Measurements from ENCODE around the gene GPSM1.

Gene GPSM1

DNA sequence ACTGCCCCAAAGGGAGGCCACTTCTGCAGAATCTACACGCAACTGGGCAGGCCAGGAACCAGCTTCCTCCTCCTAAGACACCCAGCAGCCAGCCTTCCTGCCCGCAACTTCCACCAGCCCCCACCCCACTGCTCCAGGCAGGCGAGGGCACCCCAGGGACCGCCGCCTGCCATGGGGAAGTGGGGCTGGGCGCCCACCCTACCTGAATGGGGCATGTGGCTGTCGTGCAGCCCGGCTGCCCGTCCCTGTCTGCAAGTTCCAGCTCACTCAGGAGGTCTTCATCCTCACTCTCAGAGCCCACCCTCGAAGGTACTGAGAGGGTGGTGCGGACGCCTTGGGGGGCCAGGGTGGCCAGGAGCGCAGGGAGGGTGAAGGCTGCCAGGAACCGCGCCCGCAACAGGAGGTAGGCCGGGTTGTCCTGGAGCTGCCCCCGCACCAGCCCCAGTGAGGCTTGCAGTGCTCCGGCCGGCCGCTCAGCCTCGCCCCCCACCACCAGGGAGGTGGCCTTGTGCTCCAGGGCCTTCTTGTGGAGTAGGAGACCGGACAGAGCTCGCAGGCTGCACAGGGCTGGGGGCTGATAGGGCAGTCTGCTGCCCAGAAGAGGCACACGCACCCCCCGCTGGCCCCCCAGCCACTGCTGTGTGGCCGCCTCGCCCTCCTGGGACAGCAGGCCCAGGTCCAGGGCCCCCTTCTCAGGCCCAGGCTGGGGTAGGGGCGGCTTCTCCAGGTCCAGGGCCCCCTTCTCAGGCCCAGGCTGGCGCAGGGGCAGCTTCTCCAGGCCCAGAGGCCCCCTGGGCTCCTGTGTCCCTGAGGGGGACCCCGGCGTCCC is 50.2 kb downstream of the GPSM1 start:
- Mint-ChIP-seq H3K4me3 (no peak overlapping the region), H3K9me3 (no peaks in the 10 kb centered on the region), H3K4me1 (ENCODE audit: low read depth) (no peaks in the 10 kb centered on the region), H3K27ac (no peak overlapping the region), H3K27me3 (no peaks in the 10 kb centered on the region), H3K36me3 (ENCODE audit: low read depth) (peaks cover 65% of the 10 kb centered on the region)
- DNase-seq, result peak; percentile 32

DNA sequence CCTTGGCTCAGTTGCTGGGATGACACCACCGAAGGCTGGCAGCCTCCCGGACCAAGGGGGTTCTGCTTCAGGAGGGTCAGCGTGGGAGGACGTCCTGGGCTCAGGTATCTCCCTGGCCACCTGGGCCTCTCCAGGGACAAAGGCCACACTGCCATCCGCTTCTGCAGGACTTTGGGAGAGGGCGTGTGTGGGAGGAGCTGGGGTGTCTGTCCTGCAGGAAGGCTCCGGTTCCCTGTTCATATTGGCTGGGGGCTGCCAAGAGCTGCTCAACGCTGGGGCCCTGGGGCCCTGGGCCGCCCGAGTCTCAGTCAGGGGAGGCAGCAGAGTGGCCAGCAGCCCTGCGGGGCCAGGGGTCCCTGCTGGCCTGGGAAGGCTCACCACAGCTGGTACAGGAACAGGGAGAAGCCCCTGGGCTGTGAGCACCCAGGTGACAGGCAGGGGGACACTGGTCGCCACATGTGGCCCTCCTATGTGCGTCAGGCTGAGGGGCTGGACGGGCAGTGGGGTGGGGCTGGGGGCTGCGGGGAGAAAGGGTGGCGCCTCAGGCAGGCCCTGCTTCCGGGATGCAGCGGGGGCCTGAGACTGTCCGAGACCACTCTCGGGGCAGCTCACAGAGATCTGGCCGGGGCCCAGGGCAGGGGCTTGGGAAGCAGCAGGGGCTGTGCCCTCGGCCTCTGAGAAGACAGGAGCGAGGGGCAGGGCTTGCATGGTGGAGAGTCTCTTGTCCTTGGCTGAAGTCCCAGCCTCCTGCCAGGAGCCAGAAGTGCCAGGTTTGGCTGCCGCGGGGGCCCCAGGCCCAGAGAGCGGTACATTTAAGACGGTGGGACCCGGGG is 51.0 kb downstream of the GPSM1 start:
- peaks cover 70% of the 10 kb centered on the region for H3K36me3 Mint-ChIP-seq (ENCODE audit: low read depth)
- H3K9me3 Mint-ChIP-seq, result no peaks in the 10 kb centered on the region
- H3K27ac Mint-ChIP-seq, result no peak overlapping the region
- H3K4me3 Mint-ChIP-seq, result no peak overlapping the region
- H3K27me3 Mint-ChIP-seq, result no peaks in the 10 kb centered on the region
- no peaks in the 10 kb centered on the region for H3K4me1 Mint-ChIP-seq (ENCODE audit: low read depth)
- DNase-seq, result no peak

DNA sequence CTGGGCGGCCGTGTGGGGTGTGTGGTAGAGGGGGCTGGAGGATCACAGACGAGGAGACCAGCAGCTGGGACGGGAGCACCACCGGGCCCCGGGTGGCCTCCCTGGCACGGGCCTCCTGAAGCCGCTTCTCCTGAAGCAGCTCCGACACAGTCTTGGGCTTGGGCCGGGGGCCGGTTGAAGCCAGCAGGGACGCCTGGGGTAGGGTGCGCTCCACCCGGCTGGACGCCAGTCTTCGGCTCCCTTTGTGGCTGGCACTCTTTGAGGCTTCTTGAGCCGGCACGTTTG is 51.6 kb downstream of the GPSM1 start:
- H3K27ac Mint-ChIP-seq, result no peak overlapping the region
- no peak for DNase-seq
- H3K36me3 Mint-ChIP-seq (ENCODE audit: low read depth), result peaks cover 76% of the 10 kb centered on the region
- H3K4me1 Mint-ChIP-seq (ENCODE audit: low read depth), result no peaks in the 10 kb centered on the region
- no peak overlapping the region for H3K4me3 Mint-ChIP-seq
- no peaks in the 10 kb centered on the region for H3K9me3 Mint-ChIP-seq
- no peaks in the 10 kb centered on the region for H3K27me3 Mint-ChIP-seq

DNA sequence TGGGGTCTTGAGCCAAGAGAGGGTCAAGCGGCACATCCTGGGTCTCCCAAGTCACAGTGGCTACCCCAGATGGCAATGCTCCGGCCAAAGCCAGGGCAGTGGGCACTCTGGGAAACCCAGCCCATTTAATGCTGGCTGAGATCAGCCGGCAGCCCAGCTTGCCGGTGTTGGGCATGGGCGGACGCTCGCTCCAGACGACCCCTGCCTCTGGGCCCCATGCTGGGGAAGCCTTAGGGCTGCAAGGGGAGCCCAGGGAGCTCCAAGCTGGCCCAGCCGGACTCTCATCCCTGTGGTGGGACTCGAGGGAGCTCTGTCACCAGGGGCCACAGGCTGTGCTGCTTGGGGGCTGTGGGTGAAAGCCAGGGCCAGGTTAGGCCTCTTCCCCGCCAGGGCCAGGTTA is 52.1 kb downstream of the GPSM1 start:
- peaks cover 79% of the 10 kb centered on the region for H3K36me3 Mint-ChIP-seq (ENCODE audit: low read depth)
- no peak overlapping the region for H3K27ac Mint-ChIP-seq
- no peaks in the 10 kb centered on the region for H3K27me3 Mint-ChIP-seq
- H3K9me3 Mint-ChIP-seq, result no peaks in the 10 kb centered on the region
- DNase-seq, result no peak
- no peak overlapping the region for H3K4me3 Mint-ChIP-seq
- peaks cover 3% of the 10 kb centered on the region for H3K4me1 Mint-ChIP-seq (ENCODE audit: low read depth)

DNA sequence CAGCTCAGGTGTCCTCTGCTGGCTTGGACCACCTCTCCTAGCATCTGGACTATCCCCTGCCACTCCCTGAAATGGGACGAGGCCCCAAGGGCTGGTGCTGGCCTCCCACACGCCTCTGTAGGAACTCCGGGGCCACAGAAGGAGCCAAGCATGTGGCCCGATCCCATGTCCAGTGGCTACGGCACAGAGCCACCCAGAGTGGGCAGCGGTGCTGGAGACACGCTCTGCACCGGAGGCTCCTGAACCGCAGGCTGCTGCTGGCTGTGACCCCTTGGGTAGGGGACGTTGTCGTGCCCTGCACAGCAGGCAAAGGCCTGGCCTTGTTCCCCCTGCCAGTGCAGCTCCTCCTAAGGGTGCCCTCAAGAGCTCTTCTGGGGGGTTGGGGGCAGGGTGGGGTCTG is 52.6 kb downstream of the GPSM1 start:
- no peak overlapping the region for H3K27ac Mint-ChIP-seq
- H3K4me3 Mint-ChIP-seq, result no peak overlapping the region
- H3K27me3 Mint-ChIP-seq, result no peaks in the 10 kb centered on the region
- no peak for DNase-seq
- H3K4me1 Mint-ChIP-seq (ENCODE audit: low read depth), result peaks cover 8% of the 10 kb centered on the region
- H3K9me3 Mint-ChIP-seq, result no peaks in the 10 kb centered on the region
- peaks cover 79% of the 10 kb centered on the region for H3K36me3 Mint-ChIP-seq (ENCODE audit: low read depth)

DNA sequence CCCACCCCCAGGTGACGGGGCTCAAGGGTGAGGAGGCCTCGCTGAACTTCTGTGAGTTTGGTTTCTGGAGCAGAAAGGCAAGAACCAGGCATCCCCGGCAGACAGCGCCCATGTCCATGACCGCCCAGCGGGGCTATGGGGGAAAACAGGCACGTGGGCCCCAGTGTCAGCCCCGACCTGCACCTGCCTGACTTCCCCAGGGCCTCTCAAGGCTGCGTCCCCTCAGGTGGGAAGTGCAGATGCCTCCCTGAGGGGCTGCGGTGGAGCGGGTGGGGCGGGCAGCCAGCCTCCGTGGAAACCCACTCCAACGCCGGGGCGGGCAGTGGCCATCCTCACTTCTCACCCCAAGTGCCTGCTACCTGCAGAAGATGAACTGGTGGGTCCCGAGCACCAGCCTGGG is 53.0 kb downstream of the GPSM1 start:
- H3K36me3 Mint-ChIP-seq (ENCODE audit: low read depth), result peaks cover 81% of the 10 kb centered on the region
- H3K4me3 Mint-ChIP-seq, result no peak overlapping the region
- no peaks in the 10 kb centered on the region for H3K9me3 Mint-ChIP-seq
- DNase-seq, result no peak
- H3K27me3 Mint-ChIP-seq, result no peaks in the 10 kb centered on the region
- no peak overlapping the region for H3K27ac Mint-ChIP-seq
- peaks cover 13% of the 10 kb centered on the region for H3K4me1 Mint-ChIP-seq (ENCODE audit: low read depth)

DNA sequence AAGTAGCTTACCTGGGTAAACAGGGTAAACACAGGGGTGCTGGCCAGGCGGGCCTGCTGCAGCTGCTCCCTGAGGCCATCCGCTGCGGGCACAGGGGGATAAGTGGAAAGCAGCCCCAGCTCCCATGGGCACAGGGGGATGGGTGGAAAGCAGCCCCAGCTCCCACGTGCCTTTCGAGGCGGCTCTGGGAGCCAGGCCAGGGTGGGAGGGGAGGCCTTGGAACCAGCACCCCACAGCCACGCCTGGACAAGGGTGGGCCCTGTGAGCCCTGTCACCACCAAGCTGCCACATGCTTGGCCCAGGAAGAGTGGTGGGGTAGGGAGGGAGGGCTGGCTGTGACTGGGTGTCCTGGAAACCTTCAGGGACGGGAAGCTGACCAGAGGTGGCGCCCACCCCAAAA is 54.0 kb downstream of the GPSM1 start:
- no peak overlapping the region for H3K4me3 Mint-ChIP-seq
- peaks cover 22% of the 10 kb centered on the region for H3K4me1 Mint-ChIP-seq (ENCODE audit: low read depth)
- H3K36me3 Mint-ChIP-seq (ENCODE audit: low read depth), result peaks cover 81% of the 10 kb centered on the region
- DNase-seq, result no peak
- no peak overlapping the region for H3K27ac Mint-ChIP-seq
- H3K27me3 Mint-ChIP-seq, result no peaks in the 10 kb centered on the region
- H3K9me3 Mint-ChIP-seq, result no peaks in the 10 kb centered on the region

DNA sequence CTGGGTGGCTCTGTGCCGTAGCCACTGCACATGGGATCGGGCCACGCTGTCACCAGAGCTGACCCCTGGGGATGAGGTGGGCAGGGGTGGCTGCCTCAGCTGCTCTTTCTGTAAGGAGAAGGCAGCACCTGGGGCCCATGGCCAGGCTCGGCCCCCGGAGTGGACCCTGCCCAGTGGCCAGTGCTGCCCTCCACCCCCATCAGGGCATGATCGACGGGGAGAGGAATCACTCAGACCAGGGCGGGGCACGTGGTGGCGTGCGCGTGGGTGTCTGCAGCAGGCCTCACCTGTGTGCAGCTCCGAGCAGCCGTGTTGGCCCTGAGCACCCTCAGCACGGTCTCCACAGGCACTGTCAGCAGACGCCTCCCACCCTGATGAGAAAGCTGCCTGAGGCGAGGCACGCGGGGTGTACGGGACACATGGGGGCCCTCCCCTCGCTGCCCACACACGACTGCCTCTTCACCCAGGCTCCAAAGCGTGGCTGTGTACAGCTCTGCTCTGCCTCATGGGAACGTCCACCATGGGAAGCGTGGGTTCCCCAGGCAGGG is 54.7 kb downstream of the GPSM1 start:
- H3K4me3 Mint-ChIP-seq, result no peak overlapping the region
- no peak overlapping the region for H3K27ac Mint-ChIP-seq
- peaks cover 25% of the 10 kb centered on the region for H3K4me1 Mint-ChIP-seq (ENCODE audit: low read depth)
- peaks cover 79% of the 10 kb centered on the region for H3K36me3 Mint-ChIP-seq (ENCODE audit: low read depth)
- no peaks in the 10 kb centered on the region for H3K27me3 Mint-ChIP-seq
- no peaks in the 10 kb centered on the region for H3K9me3 Mint-ChIP-seq
- DNase-seq, result no peak

DNA sequence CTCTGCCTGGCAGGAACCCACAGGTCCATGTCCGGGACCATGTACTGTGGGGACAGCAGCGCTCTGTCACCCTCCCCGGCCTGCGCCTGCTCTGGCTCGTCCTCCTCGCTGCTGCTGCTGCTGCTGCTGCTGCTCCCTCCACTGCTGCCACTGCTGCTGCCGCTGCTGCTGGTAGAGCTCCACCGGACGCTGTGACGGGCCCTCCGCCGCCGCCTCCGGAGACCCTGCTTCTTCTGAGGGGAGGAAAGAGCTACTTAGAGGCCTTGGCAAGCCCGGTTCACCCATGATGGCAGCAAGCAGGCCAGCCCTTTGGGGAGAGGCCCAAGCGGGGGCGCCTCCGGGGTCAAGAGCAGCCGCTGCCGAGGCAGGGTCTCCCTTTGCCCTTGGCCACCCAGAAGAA is 56.1 kb downstream of the GPSM1 start:
- Mint-ChIP-seq H3K27me3 (no peaks in the 10 kb centered on the region), H3K27ac (no peak overlapping the region), H3K4me3 (no peak overlapping the region), H3K36me3 (ENCODE audit: low read depth) (peaks cover 88% of the 10 kb centered on the region), H3K9me3 (no peaks in the 10 kb centered on the region), H3K4me1 (ENCODE audit: low read depth) (peaks cover 30% of the 10 kb centered on the region)
- no peak for DNase-seq

DNA sequence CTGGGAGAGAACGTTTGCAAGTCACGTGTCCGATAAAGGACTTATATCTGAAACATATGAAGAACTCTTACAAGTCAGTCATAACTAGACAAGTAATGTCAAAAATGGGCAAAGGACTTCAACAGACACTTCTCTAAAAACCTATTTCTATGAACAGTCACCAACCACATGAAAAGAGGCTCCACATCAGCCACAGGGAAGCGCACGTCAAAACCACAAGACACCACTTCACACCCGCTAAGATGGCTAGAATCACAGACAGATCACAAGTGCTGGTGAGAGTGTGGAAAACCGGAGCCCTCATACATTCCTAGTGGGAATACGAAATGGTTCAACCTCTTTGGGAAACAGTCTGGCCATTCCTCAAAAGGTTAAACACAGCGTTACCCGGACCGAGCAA is 57.7 kb downstream of the GPSM1 start:
- H3K4me3 Mint-ChIP-seq, result no peak overlapping the region
- H3K9me3 Mint-ChIP-seq, result no peaks in the 10 kb centered on the region
- peaks cover 30% of the 10 kb centered on the region for H3K4me1 Mint-ChIP-seq (ENCODE audit: low read depth)
- H3K36me3 Mint-ChIP-seq (ENCODE audit: low read depth), result peaks cover 88% of the 10 kb centered on the region
- peak overlapping the region; percentile 39 for H3K27ac Mint-ChIP-seq
- no peaks in the 10 kb centered on the region for H3K27me3 Mint-ChIP-seq
- DNase-seq, result no peak

DNA sequence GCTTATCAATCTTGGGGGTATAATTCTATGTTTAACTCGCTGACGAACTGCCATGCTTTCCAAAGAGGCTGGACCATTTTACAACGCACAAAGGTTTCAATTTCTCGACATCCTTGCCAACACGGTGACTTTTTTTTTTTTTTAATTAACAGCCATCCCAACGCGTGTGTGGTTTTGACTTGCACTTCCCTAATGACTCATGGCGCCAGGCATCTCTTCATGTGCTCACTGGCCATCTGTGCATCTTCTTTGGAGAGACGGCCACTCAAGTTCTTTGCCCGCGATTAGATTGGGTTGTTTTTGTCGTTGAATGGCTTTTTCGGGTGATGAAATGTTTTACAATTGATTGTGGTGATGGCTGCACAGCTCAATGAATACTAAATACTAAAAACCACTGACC is 58.7 kb downstream of the GPSM1 start:
- Mint-ChIP-seq H3K4me3 (peak overlapping the region; percentile 3), H3K27me3 (no peaks in the 10 kb centered on the region), H3K4me1 (ENCODE audit: low read depth) (peaks cover 30% of the 10 kb centered on the region), H3K36me3 (ENCODE audit: low read depth) (peaks cover 90% of the 10 kb centered on the region), H3K9me3 (no peaks in the 10 kb centered on the region), H3K27ac (peak overlapping the region; percentile 42)
- DNase-seq, result no peak

DNA sequence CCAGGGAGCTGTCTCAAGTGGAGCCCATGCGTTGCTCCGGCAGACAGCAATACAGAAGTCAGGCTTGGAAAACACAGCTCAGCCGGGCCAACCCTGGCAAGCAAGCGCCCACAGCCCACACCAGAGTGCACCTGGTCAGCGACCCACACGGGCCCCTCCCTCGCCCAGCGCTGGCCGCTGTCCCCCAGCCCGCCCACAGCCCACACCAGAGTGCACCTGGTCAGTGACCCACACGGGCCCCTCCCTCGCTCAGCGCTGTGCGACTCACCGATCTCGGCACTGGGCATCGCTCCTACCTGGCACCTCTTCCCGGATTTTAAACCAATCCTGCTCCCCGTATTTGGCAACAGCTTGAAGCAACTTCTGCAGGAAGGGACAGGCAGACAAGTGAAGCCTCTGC is 59.9 kb downstream of the GPSM1 start:
- H3K36me3 Mint-ChIP-seq (ENCODE audit: low read depth), result peaks cover 92% of the 10 kb centered on the region
- peaks cover 30% of the 10 kb centered on the region for H3K4me1 Mint-ChIP-seq (ENCODE audit: low read depth)
- no peaks in the 10 kb centered on the region for H3K9me3 Mint-ChIP-seq
- no peak overlapping the region for H3K27ac Mint-ChIP-seq
- H3K4me3 Mint-ChIP-seq, result no peak overlapping the region
- DNase-seq, result no peak
- no peaks in the 10 kb centered on the region for H3K27me3 Mint-ChIP-seq

DNA sequence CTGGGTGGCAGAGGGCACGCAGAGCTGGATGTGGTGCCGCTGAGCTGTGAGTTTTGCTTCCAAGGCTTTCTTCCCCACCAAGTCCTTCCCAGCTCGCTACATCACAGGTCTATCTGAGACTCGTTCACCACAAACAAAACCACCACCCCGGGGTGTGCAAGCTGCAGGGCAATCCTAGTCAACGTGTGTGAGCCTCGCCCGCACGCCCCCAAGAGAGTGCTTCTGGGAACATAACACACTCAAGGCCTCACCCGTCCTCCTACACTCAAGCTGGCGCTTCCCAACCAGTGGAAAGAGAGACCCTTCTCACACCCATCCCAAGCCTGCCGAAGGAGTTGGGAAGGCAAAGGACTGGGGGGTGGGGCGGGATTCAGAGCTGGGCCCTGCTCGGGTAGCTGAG is 62.1 kb downstream of the GPSM1 start:
- Mint-ChIP-seq H3K36me3 (ENCODE audit: low read depth) (peaks cover 95% of the 10 kb centered on the region), H3K4me3 (no peak overlapping the region)

DNA sequence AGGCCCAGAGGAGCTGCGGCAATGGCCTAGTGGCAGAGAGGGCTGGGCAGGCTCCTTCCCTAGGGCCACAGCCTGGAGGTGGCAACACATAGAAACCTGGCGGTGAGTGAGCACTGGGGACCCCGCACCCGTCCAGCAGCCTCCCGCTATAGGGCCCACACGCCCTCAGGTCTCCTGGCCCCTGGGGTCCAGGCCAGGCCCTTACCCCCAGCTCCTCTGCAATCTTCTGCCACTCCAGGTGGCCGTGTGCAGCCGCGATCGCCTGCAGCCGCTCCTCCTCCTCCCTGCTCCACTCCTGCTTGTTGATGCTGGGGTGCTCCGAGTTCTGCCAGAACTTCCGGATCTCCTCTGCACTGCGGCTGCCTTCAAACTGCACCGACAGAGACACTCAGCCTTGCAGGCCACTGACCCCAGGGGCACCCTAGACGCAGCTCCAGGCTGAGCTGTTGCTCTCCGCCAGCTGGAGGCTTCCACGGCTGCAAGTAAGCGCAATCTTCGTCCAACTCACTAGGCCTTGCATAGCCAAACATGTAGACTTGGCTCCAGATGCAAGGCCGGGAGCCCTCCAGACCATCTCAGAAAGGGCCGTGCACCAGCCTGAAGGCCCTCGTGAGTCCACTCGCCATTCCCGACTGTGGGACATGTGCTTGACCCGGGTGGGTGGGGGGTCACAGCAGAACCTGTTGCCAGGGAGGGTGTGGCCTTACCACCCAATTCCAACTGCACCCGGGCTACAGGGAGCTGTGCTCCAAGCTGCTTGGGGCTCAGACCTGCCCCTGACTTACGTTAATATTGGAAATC is 64.6 kb downstream of the GPSM1 start:
- Mint-ChIP-seq H3K27ac (no peak overlapping the region), H3K27me3 (no peaks in the 10 kb centered on the region), H3K36me3 (ENCODE audit: low read depth) (peaks cover 95% of the 10 kb centered on the region), H3K4me1 (ENCODE audit: low read depth) (peaks cover 5% of the 10 kb centered on the region), H3K4me3 (no peak overlapping the region), H3K9me3 (no peaks in the 10 kb centered on the region)
- DNase-seq, result no peak

More for the DNA sequence above, 62.1 kb downstream of the GPSM1 start:
- Mint-ChIP-seq H3K4me1 (ENCODE audit: low read depth) (peaks cover 27% of the 10 kb centered on the region), H3K27ac (no peak overlapping the region), H3K9me3 (no peaks in the 10 kb centered on the region), H3K27me3 (no peaks in the 10 kb centered on the region)
- DNase-seq, result no peak

Measured in activated T-cell treated with anti-CD3 and anti-CD28 coated beads, Interleukin-2, amount 50 U/mL, for 24 hours (primary cell).